Stimulated activated CD4-positive, alpha-beta T cell treated with anti-CD3 and anti-CD28 coated beads, Interleukin-12 subunit alpha, Interleukin-12 subunit beta, amount 100 ng/mL, for 4 hours (primary cell): ENCODE measurements around the gene SLC35D1.
"Not testable (repeated sequence)": the region's sequence is repeated elsewhere in the genome, so short reads cannot be mapped to it uniquely, and the experiment has no call there.

ENCODE experiments used
- DNase-seq: peaks from one replicate; pipeline ENCODE4 v3.0.0-alpha.2; 2020

SLC35D1 gene

DNA sequence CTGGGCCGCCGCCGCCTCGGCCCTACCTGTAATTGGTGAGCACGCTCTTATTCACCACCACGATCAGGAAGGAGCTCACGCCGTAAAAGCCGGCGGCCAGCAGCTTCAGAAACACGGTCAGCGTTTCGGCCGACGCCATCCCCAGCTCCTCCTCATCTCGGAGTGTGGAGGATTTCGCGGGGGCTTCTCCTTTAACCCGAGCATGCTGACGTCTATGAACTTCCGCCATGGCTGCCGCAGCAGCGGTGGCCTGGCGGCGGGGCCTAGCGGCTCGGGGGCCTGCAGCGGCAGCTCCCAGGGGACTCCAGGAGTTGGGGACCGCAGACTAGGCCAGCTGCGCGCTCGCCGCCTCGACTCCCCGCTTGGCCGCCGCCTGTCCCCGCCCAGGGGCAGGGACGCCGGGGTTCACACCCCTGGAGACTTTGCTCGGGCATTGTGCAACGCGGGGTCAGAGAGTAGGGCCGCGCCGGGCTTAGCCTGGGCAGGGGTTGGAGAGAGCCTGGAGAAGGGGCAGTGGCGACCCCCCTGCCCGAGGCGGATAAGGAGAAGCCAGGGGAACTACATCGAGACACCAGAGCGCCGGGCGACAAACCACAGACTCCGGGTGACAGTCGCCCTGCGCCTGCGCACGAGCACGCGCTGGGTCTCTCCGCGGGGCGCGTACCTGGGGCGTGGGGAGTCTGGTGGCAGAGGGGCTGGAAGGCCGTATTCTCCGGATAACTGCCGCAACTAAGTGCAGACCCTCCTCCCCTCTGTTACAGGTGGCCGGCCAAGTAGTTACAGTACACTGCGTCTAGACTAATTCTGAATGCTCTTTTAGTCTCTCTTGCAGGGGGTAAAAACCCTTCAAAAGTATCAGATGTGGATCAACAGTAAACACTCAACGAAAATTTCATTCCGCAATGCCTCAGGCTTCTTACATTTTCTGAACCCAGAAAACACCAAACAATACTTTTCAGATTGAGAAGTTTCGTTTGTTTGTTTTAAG lies at the start of gene SLC35D1:
SLC35D1 (minus strand) TSS at position 364 of the 988 bp plus-strand sequence; CDS start at position 229, 135 bp downstream.
- DNase-seq, result peak; percentile 76

DNA sequence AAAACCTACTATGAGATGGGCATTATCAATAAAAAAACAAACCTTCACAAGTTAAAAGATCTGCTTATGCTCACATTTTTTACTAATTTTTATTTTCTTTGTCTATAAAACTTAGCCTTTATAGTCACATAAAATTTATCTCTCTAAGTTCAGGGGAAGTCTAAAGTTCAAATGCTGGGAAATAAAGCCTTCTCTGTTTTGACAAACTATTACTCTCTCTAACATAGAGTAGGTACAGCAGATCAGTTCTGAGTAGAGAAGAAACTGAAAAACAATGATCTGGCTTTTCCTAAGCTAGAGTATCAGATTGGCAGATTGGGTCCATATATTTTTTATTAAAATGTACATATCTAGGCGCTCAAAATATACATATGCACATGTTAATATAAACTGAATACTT lies 49.6 kb upstream of the SLC35D1 start:
- no peak for DNase-seq

DNA sequence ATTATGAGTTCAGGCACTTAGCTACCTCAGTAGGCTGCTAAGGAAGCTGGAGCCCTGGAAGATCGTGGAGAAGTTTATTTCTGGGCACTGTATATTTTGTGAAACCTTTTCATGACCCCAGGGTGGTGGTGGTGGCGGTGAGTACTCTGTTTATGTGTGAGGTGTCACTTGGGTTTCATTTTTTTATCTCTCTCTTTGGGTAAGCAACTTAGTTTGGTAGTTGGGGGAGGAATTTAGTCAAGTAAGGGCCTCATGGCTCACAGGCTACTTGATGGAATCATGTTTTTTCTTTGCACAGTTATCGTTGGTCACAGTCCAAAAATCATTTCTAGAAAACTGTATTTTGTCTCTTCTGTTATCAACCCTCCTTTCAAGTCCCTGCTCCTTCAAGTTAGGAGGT lies 46.9 kb upstream of the SLC35D1 start:
- DNase-seq, result no peak

DNA sequence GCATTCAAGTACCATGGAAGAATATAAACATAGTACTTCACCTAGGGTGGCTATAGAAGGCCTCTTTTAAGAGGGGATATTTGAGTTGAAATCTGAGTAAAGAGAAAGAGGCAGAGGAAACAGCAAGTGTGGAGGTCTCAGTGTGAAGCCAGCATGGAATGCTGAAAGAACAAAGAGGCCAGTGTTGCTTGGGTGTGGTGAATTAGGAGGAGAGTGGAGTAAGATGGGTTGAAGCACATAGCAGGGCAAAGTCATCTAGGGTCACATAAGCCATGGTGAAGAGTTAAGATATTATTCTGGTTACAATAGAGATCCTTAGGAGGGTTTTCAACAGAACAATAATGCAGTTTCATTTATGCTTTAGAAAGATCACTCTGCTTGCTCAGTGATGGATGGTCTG lies 43.4 kb upstream of the SLC35D1 start:
- DNase-seq, result no peak

DNA sequence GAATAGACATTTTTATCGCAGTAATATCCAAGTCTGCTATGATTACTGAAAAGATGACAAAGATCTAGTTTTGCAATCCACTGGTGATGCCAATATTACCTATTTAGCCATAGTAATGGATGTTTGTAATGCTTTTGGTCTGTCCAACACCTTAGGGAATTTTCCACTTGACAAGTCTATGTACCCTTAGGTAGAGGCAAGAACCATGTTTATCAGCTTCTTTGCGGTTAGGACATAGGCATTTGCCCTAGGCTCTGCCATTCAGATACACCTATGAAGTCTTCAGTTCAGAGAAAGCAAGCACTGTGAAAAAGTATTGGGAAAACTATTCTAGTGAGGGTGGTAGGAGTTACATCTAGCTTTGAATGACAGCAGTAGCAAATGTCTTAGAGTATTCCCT lies 40.2 kb upstream of the SLC35D1 start:
- DNase-seq, result no peak

DNA sequence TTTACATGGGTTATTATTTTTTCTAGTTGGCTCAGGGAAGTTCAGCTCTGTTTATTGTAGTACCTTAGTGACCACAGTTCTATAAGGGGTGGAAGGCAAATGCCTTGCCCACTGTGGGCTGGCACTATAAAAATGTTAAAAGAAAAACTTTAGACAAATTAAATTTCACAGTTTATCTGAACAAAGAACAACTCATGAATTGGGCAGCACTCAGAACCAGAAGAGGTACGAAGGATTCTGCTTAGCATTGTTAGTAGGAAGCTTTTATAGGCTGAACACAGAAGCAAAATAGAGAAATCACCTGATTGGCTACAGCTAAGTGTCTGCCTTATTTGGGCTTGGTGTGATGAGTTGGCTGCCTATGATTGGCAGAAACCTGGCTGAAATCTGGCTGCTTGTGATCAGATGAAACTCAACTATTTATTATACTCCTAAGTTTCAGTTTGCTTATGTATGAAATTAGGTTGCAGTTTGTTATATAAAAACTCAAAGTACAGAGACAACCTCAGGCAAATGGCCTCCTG lies 35.8 kb upstream of the SLC35D1 start:
- no peak for DNase-seq

DNA sequence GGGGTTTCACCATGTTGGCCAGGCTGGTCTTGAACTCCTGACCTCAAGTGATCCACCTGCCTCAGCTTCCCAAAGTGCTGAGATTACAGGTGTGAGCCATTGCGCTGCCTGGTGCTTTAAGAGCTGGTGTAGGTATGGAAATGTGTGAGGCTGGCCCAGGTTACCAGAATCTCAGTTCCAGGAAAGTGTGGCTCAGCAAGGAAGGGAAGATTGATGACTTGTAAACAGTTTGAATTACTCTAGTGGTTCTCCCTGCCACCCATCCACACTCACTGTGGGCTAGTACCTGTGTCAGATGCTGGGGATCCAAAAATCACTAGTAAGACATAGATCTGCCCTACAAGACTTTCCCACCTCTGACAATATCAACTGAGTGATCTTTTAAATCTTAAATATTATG lies 34.5 kb upstream of the SLC35D1 start:
- DNase-seq, result no peak

DNA sequence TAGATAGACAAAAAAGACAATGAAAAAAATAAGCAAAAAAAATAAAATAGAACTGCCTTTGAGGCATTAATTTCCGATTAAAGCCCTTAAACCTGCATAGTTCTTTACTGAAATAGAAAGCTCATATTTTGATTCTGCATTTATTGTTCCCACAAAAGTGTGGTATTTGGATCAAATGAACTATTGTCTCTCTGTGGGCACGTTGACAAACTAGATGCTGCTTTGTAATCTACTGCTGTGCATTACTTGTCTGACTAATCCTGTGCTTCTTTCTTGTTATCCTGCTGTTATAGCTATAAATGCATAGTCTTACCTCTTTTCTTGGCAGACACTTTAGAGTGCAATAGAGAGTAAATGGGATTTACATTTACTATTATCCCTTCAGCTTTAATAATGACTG lies 31.4 kb upstream of the SLC35D1 start:
- no peak for DNase-seq

DNA sequence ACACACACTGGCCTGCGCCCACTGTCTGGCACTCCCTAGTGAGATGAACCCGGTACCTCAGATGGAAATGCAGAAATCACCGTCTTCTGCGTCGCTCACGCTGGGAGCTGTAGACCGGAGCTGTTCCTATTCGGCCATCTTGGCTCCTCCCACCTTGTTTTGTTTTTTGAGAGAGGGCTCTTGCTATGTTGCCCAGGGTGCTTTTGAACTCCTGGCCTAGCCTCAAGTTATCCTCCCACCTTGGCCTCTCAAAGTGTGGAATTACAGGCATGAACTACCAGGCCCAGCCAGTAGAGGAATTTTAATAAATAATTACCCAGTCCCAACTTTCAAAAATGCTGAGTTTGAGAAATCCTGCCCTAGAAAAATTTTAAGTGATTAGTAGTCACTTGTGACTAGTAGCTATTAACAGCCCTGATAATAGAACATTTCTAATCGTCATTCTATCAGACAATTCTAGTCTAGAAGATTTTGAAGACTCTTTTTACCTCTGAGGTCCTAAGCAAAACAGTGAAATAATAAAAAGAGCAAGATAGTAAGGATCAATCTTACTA lies 30.9 kb upstream of the SLC35D1 start:
- DNase-seq, result no peak

DNA sequence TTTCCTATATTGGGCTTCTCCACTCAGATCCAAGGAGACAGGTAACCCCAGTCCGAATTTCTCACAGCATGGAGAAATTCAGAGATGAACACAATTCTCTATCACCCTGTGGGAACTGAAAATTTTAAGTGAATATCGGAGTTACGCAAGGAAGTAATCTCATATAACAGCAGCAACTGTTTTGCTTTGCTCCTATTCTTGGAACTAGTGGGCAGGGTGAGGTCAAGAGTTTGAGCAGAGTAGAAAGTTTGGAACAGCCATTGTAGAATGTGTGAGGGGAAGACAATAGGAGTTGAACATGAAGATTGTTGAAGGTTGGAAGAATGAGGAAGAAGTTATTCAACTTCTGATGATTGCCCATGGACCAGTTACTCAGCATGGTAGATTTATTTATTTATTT lies 24.3 kb upstream of the SLC35D1 start:
- no peak for DNase-seq

DNA sequence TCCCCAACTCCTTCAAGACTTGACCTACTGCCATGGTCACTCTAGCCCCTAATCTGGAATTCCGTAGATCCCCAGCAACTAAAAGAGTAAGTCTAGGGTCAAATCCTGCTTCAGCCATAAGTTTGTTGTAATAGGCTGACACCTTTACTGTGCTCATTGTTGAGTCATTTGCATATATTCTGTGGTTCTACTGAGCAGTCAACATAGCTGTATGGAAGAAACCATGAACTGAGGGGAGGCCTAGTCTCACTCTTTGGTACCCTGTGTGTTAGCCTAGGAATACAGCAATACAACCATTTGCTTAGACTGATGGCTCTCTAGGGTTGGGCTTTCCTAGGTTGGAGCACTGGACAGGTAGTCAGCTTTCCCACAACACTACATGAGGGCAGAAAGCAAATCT lies 23.6 kb upstream of the SLC35D1 start:
- no peak for DNase-seq

DNA sequence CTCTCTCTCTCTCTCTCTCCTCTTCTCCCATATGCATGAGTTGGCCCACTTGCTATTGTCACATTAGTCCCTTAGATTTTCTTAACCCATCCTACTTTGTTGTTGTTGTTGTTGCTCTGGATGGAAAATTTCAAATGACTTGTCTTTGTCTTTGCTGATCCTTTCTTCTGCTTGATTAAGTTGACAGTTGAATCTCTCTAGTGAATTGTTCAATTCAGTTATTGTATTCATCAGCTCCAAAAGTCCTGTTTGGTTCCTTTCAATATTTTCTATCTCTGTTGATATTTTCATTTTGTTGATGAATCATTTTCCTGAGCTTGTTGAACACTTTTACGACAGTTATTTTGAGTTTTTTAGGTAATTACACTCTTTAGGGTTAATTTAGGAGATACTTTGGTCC lies 18.8 kb upstream of the SLC35D1 start:
- DNase-seq, result no peak

DNA sequence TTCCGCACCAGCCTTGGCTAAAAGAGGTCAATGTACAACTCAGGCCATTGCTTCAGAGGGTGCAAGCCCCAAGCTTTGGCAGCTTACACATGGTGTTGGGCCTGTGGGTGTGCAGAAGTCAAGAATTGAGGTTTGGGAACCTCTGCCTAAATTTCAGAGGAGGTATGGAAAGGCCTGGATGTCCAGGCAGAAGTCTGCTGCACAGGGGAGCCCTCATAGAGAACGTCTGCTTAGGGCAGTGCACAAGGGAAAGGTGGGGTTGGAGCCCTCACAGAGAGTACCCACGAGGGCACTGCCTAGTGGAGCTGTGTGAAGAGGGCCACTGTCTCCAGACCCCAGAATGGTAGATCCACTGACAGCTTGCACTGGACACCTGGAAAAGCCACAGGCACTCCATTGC lies 13.7 kb upstream of the SLC35D1 start:
- not testable (repeated sequence) for DNase-seq

DNA sequence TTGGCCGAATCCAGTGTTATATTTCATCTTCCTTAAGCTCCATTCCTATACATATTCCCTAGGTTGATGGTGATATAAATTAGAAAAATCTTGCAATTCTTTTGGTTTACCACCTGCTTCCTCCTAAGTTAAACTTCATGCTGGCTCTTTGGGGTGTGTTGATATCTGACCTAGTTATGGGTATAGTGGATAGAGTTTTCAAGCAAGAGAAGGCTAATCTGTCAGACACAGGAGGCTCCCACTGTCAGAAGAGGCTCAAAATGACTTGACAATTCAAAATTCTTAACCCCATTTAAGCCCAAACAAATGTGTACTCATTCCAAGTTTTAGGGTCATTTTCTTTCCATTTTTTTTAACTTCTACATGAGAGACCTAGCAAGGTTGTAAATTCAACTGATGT lies 8.5 kb upstream of the SLC35D1 start:
- DNase-seq, result no peak

DNA sequence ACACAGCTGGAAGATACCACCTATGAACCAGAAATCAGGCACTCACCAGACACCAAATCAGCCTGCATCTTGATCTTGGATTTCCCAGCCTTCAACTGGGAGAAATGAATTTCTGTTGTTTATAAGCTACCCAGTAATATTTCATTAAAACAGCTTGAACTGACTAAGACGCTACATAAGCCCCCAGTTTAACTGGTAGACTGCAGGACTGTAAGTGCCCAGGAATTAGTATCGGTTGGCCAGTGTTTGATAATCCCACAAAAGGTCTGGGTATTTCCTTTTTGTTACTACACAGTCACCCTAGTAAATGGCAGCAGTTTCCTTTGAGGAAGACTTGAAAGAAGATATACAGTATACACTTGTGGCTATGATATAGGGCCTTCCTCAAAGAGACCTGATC lies 7.3 kb upstream of the SLC35D1 start:
- no peak for DNase-seq

DNA sequence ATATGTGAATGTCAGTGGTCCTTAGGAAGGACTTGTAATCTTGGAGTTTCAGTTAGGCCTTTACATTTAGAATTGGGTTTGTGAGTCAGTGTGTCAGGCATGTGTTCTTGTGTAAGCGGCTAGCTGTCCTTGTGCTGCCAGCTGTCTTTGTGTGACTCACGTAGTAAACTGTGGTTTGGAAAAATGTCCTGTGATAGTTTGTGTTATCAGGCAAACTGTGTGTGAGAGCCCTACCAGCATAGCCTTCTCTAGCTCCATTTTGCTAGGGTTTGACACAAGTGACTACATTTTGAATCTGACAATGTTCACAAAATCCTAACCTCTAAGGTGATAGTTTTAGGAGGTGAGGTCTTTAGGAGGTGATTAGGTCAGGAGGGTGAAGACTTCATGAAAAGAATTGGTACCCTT lies 6.9 kb upstream of the SLC35D1 start:
- DNase-seq, result no peak

DNA sequence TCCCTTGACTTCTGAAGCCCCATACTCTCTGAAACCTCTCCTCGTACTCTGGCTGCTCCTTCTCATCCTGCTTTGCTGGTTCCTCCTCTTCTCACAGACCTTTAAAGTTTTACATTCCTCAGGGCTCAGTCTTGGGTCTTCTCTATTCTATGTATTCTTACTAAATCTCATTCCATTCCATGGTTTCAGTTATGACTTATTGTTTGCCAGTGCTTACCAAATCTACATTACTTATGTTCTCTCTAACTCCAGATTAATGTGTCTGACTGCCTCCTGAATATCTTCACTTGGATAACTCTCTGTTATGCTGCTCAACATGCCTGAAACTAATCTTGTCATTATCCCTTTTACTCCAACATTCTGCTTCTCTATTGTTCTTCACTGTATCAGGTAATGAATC lies 5.4 kb upstream of the SLC35D1 start:
- no peak for DNase-seq

DNA sequence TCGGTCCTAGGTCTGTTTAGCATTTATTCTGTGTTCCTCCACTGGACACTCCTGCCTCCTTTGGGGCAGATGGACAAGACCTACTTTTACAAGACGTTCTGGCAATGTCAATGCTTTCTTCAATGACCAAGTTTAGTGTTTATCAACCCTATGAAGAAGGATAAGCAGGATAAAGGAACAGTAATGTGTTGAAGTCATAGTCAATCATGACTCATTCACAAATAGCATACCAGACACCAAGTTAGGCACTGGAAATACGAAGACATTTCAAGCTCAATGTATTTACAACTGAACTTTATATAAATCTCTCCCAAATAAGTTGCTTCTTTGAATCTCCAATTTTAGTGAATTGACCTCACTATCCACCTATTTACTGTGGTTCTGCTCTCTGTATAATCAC lies 4.8 kb upstream of the SLC35D1 start:
- DNase-seq, result no peak

DNA sequence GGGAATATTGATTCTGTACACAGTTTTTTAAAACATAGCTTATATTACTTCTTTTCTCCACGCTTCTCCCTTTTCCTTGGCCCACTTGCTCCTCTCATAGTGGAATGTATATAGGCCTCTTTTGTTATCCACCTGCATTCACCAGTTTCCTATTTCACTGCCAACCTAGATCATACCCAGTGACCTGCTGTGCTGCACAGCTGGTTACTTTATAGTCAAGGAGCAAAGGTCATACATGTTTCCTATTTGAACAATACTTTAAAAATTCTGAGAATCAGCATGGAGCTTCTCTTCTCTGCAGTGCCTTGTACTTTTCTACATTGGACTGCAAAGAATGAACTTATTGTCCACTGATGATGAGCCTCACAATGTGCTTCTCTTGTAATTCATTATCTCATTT lies 4.3 kb upstream of the SLC35D1 start:
- no peak for DNase-seq

DNA sequence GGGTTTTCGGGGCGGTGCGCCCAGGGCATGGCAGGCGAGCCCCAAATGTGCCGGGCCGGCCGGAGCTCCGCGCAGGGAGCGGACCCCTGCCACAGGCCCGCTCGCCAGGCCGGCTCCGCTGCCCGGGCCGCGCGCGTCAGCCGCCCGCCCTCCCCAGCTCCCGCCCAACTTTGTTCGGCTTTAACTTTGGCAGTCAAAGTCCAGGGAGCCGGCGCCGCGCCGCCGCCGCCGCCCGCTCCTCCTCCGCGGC lies 488 bp downstream of the SLC35D1 start:
- DNase-seq, result no peak

DNA sequence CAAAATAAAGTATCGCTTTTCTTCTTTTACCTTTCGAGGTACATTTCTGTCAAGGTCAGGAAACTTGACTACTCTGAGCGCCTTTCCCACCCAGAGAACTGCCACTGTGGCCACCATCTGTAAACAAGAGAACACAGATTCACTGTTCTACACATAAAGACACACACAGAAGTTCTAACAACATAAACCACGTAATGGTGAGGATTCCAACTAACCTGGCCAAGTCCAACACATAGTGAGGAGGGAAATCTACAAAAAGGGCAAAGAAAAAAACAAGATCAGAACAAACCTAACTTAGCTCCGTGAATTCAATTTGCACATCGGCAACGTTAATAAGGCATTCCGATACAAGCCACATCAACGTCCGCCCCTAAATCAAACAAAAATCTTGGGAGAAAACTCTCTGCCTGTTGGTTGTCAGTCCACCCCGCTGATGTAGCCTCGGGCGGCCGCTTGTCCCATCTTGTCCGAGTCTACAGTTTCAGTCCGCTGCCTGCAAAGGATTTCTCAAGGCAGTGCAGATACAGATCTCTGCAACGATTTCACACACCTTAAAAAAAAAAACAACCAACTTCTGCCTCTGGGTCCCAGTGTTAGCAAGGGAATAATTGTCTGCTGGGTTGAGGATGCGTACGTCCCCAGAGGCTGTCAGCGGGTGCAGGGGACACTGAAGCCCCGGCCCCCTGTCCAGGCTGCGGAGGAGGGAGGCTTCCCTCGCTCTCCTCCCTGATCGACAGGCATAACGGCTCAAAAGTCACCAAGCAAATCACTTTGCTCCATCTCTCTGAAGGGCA lies 1.0 kb downstream of the SLC35D1 start:
- DNase-seq, result peak; percentile 1

DNA sequence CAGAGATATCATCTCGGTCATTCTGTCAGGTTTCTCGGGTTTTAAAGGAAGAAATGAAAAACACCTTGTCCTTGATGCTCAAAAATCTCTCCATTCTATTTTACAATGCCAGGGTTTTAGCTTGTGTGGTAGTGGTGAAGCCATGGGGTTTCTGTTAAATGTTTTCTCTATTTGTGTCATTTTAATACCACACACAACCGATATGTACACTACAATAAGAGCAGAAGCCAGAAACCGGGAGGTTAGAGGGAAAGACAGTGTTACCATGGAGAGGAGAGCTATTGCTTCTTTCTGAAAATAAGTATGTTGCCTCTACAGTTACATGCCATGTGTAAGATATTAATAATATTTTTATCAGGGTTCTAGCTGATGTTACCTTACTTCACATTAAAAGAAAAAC lies 2.8 kb downstream of the SLC35D1 start:
- no peak for DNase-seq

DNA sequence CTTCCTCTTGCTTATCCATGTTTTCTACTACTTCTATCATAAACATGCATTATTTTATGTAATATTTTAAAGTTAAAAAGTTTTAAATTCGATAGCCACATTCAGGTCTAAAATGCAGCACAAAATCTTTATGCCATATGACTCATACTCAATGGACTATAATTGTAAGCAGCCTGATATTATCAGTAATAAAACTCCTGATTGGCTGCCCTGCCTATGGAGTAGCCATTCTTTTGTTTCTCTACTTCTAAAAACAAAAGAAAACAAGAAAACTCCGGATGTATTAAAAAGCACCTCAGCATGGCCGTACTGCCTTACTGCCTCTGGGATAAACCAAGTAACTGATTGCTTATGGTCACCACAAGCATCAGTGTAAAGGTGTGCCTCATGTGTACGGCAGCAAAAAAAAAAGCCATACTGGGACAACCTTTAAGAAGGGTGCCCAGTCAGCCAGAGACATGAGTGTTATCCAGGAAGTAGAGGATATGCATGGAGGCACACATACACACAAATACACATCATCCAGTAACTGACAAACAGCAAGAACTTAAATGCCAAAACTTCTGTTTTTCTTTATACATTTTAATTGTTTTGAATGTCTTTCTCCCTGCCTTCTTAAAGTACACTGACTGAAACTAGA lies 9.2 kb downstream of the SLC35D1 start:
- no peak for DNase-seq
